ENCODE measurements around the gene SERPINB13.

- no peak for TF ChIP-seq HDAC2 (IDR thresholded peaks at IDR 0.05)
- TF ChIP-seq CBFB (CRISPR knock-in tag; IDR thresholded peaks at IDR 0.05) = no peak
- TF ChIP-seq CTBP1 (IDR thresholded peaks at IDR 0.05; ENCODE audit: borderline replicate concordance) = no peak
- no peak for TF ChIP-seq FOS (IDR thresholded peaks at IDR 0.05; ENCODE audit: extremely low read depth, insufficient read length)
- no peak for TF ChIP-seq HDAC6 (IDR thresholded peaks at IDR 0.05; ENCODE audit: low read depth, low read length)
- no peak for TF ChIP-seq ZNF175 (CRISPR knock-in tag; IDR thresholded peaks at IDR 0.05; ENCODE audit: low read depth)
- no peak for TF ChIP-seq SMAD2 (IDR thresholded peaks at IDR 0.05; ENCODE audit: low read depth, low read length)
- TF ChIP-seq CTCF (IDR thresholded peaks at IDR 0.05 in 2 of 3, conservative IDR thresholded peaks at IDR 0.05 in 1 of 3; ENCODE audit: insufficient read depth in 2 of 3, low read depth in 1 of 3, low read length in 3 of 3) = no peak
- TF ChIP-seq SETDB1 (IDR thresholded peaks at IDR 0.05; ENCODE audit: low read length) = no peak
- TF ChIP-seq EGR1 (conservative IDR thresholded peaks at IDR 0.05) = no peak
- TF ChIP-seq ZNF431 (CRISPR knock-in tag; IDR thresholded peaks at IDR 0.05) = no peak
- TF ChIP-seq SMAD1 (IDR thresholded peaks at IDR 0.05; ENCODE audit: low read depth, low read length, partially characterized antibody) = no peak
- no peak for TF ChIP-seq POLR2A (conservative IDR thresholded peaks at IDR 0.05)
These were observed 5.3 kb downstream of the SERPINB13 start for GRCh38 chr18:63592471-63592870.

All from K562 (cell line).